EH (cell line): ENCODE results near the gene CDK11A.
"Not testable (repeated sequence)": the region's sequence is repeated elsewhere in the genome, so short reads cannot be mapped to it uniquely, and the experiment has no call there.

Experiments used
- DNase-seq: peaks from one replicate; pipeline ENCODE4 v3.0.0-alpha.2; 2015; ENCODE audit warnings: low read depth

The CDK11A gene

DNA sequence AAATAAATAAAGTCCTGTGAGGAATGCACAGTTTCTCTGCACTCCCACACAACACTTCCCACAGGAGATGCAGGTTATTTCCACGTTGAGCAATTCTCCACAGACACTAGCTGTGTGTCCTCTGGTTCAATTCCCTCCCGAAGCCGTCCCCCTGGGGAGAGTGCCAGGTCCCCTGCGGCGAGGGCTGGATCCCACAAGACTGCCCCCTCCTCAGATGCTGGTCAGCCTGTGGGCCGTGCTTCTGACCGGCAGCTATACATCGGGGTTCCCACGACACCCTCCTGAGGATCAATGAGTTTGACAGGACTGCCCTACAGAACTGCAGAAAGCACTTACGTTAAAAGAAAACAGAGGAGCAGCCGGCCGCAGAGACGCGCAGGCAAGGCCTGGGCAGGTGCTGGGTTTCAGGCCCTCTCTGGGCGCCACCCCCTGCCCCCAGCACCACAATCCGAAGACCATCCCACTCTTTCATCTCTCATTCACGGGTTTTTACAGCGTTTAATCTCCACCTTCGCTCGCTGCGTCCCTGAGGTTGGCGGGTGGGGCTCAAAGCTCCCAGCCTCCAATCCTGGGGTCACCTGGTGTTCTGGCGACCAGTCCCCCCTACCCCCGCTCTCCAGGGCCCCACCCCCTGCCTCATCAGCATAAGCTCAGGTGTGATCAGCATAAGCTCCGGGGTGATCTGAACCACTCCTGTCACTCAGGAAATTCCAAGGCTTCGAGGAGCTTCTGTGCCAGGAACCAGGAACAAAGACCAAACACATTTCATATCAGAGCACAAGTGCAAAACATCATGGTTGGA lies 40.9 kb downstream of the CDK11A start:
- DNase-seq, result no peak

DNA sequence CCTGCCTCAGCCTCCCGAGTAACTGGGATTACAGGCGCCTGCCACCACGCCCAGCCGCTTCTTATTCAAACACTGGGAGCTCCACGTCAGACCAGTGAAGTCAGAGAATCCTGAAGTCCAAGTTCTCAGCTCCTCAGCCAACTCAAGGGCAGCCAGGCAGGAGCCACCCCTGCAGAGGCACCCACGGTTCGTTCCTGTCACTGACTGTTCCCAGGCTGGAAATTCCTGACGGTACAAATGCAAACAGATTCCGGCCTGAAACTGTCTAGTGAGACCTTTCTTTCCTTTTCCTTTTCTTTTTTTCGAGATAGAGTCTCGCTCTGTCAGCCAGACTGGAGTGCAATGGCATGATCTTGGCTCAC lies 43.3 kb downstream of the CDK11A start:
- DNase-seq, result no peak

- no peak for DNase-seq
These were observed 43.9 kb downstream of the CDK11A start for GRCh38 chr1:1680031-1680911.

DNA sequence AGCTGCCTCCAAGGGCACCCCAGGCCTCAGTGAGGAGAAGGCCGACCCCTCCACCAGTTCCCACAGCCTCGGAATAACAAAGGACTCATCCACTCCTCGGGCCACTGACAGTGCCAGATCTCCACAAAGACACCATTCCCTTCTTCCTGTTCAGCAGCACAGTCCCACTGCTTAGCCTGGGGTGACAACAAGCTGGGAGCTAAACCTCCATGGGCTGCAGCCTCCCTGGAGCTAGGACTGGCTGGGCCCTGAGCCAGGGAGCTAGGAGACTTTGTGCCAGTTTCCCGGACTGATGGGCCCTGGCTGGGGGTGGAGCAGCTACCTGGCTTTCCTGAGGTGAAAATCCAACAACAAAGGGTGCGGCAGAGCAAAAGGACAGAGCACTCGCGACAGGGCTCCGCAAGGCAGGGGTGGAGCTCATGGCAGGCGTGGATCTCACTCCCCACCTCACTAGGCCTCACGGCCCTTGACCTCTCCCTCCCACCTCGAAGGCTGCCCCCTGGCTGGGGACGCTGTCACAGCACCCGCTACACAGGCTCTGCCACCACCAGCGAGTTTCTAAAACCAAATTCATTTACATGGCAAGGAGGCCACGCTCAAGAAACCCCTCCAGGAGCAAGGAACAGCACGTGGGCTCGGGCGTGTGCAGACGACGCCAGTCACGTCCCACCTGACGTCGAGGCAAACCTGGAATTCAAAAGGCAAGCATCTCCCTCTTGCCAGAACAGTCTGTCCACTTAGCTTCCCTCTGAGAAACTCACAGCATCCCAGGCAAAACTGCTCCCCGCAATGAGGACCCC lies 45.4 kb downstream of the CDK11A start:
- peak; percentile 8 for DNase-seq

- DNase-seq, result no peak
These were observed 46.2 kb downstream of the CDK11A start for GRCh38 chr1:1677718-1678580.

GRCh38 chr1:1676087-1676486 lies 48.1 kb downstream of the CDK11A start:
- DNase-seq, result not testable (repeated sequence)

- DNase-seq, result not testable (repeated sequence)
These were observed 48.9 kb downstream of the CDK11A start for GRCh38 chr1:1675218-1675617.

- not testable (repeated sequence) for DNase-seq
These were observed 49.4 kb downstream of the CDK11A start for GRCh38 chr1:1674806-1675205.

DNA sequence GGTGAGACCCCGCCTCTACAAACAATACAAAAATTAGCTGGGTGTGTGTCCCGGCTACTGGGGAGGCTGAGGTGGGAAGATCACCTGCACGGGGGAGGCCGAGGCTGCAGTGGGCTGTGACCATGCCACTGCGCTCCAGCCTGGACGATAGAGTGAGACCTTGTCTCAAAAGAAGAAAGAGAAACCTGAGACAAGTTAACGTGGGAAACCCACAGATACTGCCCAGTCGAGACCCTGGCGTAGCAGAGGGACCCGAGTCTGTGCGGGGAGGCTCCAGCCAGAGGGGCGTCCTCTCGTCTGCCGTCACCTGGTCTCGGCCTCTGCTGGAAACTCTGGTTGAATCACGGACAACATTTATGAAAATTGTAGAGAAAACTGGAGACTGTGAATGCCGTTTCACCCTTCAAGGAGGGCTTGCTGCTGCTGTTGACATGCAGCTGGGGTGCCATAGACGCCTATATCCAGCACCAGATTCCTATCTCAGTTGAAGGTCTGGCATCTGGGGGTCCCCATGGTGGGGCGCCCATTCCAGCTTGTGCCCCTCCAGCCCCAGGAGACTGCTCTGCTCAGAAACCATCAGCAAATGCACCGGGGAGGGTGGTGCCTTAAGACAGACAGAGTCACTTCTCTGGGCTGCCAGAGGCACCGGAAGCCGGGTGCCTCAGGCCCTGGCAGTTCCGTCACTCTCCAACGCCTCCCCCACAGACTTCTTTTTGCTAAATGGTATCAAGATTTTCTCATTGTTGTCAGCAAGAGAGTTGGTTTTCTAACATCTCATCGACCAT lies 51.8 kb downstream of the CDK11A start:
- DNase-seq, result no peak

GRCh38 chr1:1671365-1672119 lies 52.6 kb downstream of the CDK11A start:
- DNase-seq, result no peak

DNA sequence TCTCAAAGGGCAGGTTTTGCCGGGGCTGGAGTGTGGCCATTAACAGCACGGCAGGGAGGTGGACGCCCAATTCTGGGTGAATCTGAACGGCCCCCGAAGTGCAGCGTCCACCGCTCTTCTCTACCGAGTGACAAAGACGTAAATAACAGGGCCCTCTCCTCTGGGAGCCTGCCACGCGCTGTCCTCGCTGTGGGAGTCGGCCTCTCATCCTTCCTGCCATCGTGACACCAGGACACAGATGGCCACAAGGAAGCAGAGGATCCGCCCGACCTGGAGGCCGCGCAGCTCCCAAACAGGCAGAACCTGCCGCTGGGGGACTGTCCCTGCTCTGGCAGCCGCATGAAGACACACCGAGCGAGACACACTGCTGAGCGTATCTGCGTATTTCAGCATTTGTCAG lies 53.3 kb downstream of the CDK11A start:
- no peak for DNase-seq

DNA sequence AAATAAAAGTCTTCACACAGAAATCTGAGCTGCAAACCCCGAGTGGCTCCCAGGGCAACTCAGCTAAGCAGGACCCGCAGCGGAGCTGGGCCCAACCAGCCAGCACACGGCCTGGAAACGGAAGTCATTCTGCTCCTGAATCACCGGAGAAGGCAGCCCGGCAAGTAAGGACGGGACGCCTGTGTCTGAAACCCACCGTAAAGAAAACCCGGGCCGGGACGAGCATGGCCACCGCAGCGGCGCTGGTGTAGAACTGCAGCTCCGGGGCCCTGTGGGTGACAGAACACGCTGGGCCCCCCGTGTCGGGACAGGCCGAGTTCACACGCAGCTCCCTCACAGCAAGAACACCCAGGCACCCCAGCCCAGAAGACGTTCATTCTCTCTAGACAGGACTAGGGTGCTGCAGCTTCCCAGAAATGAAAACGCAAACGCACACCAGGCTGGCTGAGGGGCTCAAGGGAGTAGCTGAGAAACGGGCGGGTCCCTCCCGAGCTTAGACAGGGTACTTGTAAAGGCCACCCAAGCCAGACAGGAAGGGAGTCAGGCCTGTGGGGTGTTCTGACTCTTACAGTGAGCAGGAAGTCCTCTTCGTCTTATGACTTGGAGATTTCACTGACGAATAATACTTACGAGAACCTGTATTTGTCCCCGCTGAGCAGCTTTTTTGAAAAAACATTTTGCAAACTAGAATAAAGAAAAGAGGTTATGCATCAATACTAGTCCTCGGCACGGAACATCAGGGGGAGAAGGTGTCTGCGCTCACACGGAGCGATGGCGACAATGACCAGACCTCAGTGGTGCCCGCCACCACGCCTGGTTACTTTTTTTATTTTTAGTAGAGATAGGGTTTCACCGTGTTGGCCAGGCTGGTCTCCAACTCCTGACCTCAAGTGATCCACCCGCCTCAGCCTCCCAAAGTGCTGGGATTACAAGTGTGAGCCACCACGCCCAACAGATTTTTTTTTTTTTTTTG lies 54.4 kb downstream of the CDK11A start:
- no peak for DNase-seq

- no peak for DNase-seq
These were observed 57.6 kb downstream of the CDK11A start for GRCh38 chr1:1666526-1666925.

DNA sequence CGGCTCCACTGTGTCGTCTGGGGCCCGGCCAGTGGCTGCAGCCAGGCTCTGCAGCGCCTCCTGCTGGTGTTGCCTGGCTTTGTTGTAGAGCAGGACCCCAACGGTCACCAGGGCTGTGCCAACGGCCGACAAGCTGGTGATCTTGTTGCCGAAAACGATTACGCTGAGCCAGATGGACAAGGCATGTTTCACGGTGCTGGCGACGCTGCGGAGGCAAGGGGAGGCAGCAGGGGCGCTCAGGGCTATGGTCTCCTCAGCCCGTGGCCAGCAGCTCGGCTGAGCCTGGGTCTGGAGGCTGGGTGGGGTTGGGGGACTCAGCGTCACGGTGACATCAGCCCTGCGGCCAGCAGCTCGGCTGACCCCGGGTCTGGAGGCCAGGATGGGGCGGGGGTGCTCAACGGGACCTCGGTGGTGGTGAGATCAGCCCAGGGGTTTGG lies 58.3 kb downstream of the CDK11A start:
- DNase-seq, result no peak

GRCh38 chr1:1664941-1665814 lies 59.0 kb downstream of the CDK11A start:
- no peak for DNase-seq

DNA sequence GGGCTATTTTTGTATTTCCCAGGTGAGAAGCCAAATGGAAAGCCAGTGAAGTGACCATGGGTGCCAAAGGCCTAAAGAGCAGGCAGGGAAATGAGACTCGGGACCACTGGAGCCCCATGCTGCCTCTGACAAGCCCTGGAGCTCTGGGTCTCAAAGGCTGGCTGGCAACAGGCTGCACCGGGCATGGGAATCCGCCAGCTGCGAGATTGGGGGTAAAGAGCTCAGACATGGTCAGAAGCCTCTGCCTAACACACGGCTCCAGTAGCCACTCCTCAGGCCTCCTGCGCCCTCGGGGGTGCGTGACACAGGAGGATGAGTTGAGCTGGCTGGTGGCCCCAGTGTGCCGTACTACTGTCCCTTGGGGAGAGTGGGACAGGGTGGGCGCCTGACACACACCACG lies 59.8 kb downstream of the CDK11A start:
- not testable (repeated sequence) for DNase-seq

DNA sequence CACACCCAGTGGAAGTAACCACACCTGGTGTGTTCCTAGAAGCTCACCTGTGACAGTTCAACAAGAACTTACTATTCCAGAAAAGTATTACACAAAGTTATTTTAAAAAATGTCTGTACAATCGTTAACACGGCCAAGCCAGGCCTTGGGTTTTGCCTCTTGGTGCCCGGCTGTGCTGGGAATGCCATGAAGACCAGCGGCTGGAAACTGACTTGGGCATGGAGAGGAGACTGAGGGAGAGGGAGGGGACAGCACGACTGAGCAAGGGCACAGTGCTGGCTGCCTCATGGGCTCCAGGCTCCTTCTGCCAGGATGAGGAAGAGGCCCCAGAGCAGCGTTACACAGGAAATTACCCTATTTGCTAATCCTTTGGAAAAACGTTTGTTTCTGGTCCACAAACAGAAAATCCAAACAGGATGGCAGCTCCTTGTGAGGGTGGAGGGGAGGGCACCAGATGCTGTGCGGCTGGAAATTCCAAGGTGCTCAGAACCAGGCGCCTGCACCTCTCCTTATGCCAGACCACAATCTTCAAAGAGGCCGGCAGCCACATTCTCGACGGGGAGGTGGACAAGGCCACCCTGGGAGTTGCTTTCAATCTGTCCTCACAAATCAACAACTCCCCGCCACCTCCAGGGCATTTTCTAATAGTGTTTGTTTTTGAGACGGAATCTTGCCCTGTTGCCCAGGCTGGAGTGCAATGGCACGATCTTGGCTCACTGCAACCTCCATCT lies 61.2 kb downstream of the CDK11A start:
- DNase-seq, result peak; percentile 27
